ENCODE results near the gene ABCB1.
"Not testable (repeated sequence)": the region's sequence is repeated elsewhere in the genome, so short reads cannot be mapped to it uniquely, and the experiment has no call there.

Gene ABCB1

GRCh38 chr7:87474533-87475358 lies 125.9 kb downstream of the ABCB1 start:
- in situ Hi-C loops (cut with MboI; ENCODE audit: low sequenced_read_pairs): no loop called here

DNA sequence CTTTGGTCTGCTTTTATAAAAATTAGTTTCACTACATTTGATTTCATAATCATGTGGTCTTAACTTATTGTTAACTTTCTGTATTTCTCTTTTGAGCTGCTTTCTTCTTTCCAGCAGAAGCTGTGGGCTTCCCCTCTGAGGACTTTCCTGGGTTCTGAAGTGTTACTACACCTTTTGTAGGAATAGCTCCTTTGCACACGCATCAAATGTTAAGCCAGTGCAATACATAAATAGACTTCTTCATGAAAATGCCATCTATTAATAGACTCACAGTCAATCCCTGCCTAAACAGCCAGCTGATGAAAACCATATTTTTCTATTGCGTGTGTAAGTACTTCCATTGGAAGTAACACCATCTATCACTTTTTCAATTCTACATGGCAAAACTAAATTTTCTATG lies 126.7 kb downstream of the ABCB1 start:
- in situ Hi-C loops (cut with MboI; ENCODE audit: low sequenced_read_pairs): no loop called here

- in situ Hi-C loops (cut with MboI; ENCODE audit: low sequenced_read_pairs): no loop called here
Observed at GRCh38 chr7:87473192-87473591, 127.5 kb downstream of the ABCB1 start.

GRCh38 chr7:87471473-87471872 lies 129.2 kb downstream of the ABCB1 start:
- in situ Hi-C loops (cut with MboI; ENCODE audit: low sequenced_read_pairs): no loop called here

DNA sequence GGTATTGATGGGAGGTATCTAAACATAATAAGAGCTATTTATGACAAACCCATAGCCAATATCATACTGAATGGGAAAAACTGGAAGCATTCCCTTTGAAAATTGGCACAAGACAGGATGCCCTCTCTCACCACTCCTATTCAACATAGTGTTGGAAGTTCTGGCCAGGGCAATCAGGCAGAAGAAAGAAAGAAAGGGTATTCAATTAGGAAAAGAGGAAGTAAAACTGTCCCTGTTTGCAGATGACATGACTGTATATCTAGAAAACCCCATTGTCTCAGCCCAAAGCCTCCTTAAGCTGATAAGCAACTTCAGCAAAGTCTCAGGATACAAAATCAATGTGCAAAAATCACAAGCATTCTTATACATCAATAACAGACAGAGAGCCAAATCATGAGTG lies 131.5 kb downstream of the ABCB1 start:
- in situ Hi-C loops (cut with MboI; ENCODE audit: low sequenced_read_pairs): not testable (repeated sequence)

- in situ Hi-C loops (cut with MboI; ENCODE audit: low sequenced_read_pairs): not testable (repeated sequence)
Observed at GRCh38 chr7:87465534-87465880, 135.2 kb downstream of the ABCB1 start.

DNA sequence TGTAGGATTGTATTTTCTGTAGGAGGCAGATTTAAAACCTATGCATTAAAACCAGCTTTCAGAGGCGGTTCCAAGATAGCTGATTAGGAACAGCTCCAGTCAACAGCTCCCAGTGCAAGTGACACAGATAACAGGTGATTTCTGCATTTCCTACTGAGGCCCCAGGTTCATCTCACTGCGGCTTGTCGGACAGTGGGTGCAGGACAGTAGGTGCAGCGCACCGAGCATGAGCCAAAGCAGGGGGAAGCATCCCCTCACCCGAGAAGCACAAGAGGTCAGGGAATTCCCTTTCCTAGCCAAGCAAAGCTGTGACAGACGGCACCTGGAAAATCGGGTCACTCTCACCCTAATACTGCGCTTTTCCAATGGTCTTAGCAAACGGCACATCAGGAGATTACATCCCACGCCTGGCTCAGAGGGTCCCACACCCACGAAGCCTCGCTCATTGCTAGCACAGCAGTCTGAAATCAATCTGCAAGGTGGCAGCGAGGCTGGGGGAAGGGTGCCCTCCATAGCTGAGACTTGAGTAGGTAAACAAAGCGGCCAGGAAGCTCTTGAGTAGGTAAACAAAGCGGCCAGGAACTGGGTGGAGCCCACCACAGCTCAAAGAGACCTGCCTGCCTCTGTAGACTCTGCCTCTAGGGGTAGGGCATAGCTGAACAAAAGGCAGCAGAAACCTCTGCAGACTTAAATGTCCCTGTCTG lies 135.7 kb downstream of the ABCB1 start:
- in situ Hi-C loops (cut with MboI; ENCODE audit: low sequenced_read_pairs): not testable (repeated sequence)

GRCh38 chr7:87463982-87464381 lies 136.7 kb downstream of the ABCB1 start:
- in situ Hi-C loops (cut with MboI; ENCODE audit: low sequenced_read_pairs): no loop called here

GRCh38 chr7:87460444-87460843 lies 140.2 kb downstream of the ABCB1 start:
- in situ Hi-C loops (cut with MboI; ENCODE audit: low sequenced_read_pairs): not testable (repeated sequence)

GRCh38 chr7:87459941-87460340 lies 140.7 kb downstream of the ABCB1 start:
- in situ Hi-C loops (cut with MboI; ENCODE audit: low sequenced_read_pairs): no loop called here

- in situ Hi-C loops (cut with MboI; ENCODE audit: low sequenced_read_pairs): no loop called here
Observed at GRCh38 chr7:87458148-87458547, 142.5 kb downstream of the ABCB1 start.

DNA sequence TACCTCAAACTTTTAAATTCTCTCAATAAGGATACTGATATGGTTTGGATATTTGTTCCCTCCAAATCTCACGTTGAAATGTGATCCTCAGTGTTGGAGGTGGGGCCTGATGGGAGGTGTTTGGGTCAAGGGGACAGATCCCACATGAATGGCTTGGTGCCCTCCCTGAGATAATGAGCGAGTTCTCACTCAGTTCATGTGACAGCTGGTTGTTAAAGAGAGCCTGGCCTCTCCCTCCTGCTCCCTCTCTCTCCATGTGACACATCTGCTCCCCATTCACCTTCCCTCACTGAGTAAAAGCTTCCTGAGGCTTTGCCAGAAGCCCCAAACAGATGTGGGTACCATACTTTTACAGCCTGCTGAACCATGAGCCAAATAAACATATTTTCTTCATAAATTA lies 144.4 kb downstream of the ABCB1 start:
- in situ Hi-C loops (cut with MboI; ENCODE audit: low sequenced_read_pairs): no loop called here

Data from HL-60/S4 treated with retinoic acid at 250 ng/mL for 4 days and 3 days (cell line).